HG03432 (cell line): ENCODE measurements around the gene CNDP2.

Source experiments
- ATAC-seq: cut with Tn5 transposase; IDR thresholded peaks from one replicate; pipeline ENCODE4 v1.9.1; 2021; ENCODE audit warnings: mild to moderate bottlenecking, moderate library complexity; ENCODE audit not compliant: unreplicated experiment

CNDP2 gene

DNA sequence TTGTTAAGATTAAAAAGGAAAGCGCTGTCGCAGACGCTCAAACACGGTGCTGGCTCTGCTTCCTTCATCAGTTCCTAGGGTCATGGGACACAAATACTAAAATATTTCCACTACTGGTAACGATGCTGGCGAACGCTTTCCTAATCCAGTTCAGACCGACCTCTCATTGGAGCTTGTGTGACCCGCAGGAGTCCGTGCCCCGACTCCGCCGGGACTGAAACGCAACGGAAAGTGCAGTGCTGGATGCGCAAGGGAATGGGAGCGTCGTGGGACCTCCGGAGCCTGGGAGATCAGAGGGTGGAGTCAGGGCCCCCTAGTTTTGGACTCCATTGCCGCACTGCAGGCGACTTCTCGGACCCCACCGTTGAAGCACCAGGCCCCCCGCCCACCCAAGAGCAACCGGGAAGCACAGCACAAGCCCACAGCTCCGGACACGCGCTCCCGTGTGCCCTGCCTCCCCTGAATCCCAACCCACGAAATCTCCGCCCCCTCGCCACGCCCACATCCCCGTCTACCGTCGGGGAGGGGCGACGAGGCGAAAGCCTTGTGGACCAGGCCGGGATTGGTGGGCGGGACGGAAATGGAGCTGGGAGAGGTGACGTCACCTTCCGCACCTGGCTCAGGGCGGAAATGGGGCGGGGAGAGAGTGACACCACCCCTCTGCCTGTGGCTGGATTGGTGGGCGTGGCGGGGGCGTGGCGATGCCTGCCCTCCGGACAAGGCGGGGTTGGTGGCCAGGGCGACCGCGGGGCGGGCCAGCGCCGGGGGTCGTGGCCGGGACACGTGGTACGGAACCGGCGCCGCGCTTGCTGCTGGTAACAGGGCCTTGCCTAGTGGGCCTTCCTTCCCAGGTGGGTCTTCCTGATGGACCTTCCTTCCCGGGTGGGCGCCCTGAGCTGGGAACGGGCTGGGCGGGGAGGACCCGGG lies at the start of gene CNDP2:
Gene CNDP2 (plus strand): TSS at position 783 of the 927 bp plus-strand sequence. CDS start 3,611 bp downstream, outside the sequence.
- peak; percentile 82 for ATAC-seq

DNA sequence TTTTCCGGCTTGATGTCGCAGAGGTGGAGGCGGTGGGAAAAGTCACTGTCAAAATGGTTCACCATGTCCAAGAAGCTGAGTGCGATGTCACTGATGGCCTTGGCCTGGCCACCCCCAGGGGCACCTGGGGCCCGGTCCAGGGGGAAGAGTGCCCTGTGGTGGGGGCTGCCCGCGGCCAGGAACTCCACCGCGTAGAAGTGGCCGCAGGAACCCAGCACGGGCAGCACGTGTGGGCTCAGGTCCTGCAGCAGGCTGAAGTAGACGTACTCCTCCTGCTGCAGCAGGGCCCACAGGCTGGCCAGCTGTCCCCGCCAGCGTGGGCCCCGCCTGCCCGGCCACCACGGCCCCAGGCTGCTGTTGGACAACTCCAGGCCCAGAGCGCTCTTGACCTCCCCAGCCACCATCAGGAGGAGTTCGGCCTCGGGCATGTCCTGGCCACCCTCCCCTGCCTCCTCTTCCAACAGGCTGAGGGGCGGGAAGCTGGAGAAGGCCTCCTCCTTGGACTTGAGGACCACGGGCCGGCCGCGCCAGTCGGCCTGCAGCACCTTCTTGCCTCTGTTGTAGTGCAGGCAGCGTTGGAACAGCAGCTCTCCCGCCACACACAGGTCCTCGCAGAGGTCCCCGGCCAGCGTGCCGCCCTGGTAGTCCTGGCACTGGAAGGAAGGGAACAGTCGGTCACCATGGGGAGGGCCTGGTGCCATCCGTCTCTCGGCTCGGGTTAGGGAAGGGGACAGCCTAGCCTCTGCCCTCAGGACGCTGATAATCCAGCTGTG lies 49.3 kb upstream of the CNDP2 start:
- no peak for ATAC-seq

DNA sequence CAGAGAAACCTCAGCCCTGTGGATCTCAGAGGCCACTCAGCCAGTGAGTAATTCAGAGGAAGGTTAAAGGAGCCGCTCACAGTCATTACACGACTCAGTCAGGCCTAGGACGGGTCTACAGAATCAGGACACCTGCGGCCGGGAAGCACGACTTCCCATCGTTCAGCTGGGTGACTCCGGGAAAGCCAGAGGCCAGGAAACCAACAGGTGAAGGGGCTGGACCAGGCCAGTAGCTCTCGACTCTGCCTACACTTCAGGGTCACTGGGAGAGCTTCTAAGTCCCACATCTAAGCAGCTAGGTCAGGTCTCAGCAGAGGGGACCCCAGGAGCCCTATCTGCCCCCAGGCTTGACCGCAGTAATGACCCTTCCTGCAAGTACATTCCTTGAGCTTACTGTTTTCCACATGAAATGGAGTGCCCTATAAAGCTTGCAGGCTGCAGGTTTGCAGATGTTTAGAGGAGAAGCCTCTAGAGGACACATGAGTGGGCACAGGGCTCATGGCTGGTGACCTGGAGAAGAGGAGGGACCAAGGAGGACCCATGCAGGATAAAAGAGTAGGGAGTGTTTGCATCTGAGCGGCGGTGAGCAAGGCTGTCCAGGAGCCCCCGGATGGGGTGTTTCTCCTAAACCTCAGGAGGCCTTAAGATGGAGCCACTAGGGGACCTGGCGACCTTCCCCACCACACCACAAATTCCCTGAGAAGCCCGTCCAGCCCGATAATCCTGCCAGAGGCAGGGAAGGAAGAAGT lies 48.6 kb upstream of the CNDP2 start:
- ATAC-seq, result no peak

DNA sequence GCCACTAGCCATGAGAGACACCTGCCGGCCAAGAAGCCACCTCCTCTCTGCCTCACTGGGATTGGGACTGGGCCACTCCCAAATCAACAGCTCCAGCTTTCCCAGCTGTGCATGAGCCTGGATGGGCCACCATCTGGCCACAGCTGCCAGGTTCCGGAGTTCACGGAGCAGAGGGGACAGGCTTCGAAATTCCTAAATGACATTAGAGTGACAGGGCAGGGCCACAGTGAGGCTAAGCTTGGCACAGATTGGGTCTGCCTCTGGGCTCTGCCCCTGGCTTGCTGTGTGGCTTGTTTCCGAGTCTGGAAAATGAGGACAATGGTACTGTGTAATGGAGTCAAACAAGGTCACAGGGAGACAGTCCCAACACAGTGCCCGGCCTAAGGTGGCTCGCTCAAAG lies 45.5 kb upstream of the CNDP2 start:
- no peak for ATAC-seq

DNA sequence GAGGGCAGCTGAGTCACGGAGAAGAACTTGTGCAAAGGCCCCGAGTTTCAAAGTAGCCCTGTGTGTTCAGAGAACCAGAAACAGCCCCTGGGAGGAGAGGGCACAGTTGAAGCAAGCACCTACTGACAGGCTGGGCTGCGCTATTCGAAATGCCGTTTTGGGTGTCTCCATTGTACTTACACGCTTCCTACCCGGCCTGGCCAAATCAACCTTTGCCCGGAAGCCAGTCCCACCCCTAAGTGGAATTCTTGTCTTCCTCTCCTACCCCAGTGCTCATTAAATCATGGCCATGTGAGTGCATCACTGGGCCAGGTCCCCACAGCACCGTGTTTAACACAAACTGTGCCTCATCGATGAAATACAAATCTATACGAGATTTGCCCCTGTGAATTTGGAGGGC lies 45.0 kb upstream of the CNDP2 start:
- ATAC-seq, result no peak

DNA sequence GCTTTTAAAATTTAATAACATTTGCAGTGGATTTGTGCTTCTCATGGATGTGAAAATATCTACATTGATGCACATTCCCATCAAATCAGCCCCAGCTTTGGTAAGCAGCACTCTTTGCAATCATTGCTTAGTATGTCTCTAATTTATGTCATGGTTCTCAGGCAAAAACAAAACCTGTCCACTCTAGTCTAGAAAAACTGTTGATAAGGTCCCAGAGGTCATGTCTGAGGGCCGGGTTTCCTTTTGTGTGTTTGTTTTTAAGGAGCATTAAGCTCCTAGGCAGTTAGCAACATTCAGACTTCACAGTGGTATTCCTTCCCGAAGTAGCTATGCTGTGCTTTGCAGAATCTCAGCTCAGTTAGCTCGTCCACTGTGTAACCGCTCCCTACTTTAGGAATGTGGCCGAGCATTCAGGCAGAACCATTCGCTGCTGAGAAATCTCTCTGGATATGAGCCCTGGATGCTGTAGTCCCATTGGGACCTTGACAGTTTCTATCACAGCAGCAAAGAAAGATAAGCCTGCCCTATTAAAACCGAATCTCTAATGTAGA lies 43.1 kb upstream of the CNDP2 start:
- no peak for ATAC-seq

DNA sequence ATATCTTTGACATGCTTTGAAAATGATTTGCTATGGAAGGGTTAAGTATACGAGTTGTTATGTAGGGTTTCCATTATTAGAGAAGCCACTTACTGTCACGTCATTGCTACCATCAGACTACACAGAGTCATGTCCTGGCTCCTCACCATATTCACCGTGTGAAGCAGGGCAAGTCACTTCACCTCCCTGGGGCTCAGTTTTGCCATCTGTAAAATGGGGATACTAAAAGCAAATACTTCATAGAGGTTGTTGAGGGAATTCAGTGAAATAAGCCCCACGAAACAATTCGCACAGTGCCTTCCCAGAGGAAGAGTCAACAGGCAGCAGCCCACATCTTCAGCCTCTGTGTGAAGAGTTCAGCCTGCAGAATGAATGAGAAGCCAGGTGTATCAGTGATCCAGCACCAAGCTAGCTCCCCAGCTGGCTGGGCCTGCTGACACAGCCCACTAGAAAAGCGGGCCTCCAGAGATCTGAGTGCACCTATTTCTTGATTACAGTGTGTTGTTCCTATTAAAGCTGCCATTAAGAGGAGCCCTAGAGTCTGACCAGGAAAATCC lies 42.4 kb upstream of the CNDP2 start:
- ATAC-seq, result no peak

DNA sequence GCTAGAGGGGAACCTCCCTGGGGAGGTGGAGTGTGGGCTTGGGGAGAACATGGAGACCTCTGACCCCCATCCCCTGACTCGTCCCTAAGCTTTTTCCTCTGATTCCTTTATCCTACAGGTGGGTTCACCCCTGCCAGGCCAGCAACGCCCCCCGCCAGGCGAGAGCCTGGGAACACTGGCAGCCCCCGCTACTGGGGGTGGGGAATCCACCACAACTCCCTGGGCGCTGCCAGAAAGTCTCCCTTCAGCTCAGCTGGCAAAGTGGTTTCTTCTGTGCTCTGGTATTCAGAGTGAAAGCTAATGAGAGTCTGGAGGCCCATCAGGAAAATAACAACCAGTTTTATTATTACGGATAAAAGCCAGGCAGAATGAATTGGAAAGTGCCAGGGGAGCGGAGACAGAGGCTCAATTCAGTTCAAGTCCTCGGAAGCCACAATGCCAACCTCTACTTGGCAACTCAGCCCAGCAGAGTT lies 41.8 kb upstream of the CNDP2 start:
- ATAC-seq, result no peak

DNA sequence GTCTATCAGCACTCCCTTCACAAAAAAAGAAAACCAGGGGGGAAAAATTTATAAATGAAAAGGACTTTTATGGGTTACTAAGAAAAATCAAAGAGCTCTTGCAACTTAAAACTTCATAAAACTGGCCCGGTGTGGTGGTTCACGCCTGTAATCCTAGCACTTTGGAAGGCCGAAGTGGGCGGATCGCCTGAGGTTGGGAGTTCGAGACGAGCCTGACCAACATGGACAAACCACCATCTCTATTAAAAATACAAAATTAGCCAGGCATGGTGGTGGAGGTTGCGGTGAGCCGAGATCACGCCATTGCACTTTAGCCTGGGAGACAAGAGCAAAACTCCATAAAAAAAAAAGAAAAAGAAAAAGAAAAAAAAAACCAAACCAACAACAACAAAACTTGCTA lies 40.8 kb upstream of the CNDP2 start:
- no peak for ATAC-seq

DNA sequence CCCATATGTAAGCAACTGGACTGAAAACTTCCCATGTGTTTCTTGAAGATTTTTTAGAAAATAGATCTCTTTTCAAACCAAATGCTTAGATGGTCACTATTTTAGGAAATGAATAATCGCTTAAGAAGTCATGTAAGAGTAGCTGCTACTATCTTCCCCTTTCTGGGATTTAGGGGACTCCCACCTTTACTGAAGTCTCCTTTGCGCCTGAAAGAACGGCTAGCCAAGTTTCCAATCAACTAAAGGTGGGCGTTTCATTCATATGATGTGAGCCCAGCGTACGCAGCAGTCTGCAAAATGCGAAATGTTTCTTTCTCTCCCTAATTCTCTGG lies 40.2 kb upstream of the CNDP2 start:
- no peak for ATAC-seq

DNA sequence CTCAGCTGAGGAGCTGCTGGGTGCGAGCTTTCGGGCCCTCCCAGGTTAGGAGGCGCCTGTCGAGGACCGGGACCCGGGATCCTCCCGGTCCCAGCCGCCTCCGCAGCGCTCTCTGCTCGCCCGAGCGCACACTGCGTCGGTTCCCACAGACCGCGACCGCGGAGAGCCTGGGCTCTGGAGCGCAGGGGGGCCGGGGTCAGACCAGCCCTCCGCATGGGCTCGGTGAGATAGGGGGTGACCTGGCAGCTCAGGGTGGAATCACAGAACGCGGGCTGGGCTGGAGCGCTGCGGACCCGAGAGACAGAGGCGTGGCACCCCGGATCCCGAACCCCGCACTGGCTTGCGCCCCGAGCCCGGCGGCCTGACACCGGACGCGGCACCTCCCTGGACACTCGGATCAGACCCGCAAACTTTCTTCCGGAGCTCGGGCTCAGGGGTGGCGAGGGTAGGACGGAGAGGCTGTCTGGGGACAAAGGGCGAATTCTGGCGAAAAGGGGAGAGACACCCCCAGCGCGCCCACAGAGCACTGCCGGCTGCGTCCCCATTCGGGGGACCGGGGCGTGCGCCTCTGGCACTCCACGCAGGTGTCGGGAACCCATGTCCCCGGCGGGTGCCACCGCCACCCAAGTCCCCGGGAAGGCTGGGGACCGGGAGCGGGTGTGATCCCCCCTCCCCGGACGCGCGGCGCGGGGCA lies 39.7 kb upstream of the CNDP2 start:
- no peak for ATAC-seq

DNA sequence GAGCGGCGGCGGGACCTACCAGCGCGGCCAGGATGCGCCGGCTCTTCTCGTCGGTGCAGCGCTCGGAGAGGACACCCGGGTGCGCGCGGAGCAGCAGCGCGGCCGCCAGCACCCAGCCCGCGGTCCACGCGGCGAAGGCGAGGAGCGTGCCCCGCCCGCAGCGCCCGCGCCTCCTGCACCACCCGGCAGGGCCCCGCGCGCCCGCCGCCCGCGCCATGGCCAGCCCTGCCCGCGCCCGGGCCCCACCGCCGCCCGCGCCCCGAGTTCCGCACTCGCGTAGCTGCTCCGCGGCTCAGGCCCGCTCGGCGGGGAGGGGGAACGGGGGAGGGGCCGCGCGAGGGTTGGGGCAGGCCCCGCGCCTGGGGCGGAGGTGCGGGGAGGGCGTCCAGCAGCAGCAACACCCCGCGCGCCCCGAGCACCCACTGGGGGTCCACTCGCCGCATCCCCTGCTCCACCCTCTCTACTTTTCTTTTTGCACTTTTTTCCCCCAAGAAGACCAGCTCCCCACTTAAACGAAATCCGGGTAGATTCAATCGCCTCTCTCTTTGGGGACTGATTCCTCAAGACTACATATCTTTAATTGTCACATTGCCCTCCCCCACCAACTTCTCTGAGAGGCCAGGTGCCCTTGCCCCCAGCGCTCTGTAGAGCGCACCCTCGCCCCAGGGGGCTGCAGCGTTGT lies 39.0 kb upstream of the CNDP2 start, which contains the start of gene DIPK1C:
Gene DIPK1C (minus strand): TSS at position 266 of the 682 bp plus-strand sequence. CDS start 49 bp downstream, at position 217.
- ATAC-seq, result no peak

DNA sequence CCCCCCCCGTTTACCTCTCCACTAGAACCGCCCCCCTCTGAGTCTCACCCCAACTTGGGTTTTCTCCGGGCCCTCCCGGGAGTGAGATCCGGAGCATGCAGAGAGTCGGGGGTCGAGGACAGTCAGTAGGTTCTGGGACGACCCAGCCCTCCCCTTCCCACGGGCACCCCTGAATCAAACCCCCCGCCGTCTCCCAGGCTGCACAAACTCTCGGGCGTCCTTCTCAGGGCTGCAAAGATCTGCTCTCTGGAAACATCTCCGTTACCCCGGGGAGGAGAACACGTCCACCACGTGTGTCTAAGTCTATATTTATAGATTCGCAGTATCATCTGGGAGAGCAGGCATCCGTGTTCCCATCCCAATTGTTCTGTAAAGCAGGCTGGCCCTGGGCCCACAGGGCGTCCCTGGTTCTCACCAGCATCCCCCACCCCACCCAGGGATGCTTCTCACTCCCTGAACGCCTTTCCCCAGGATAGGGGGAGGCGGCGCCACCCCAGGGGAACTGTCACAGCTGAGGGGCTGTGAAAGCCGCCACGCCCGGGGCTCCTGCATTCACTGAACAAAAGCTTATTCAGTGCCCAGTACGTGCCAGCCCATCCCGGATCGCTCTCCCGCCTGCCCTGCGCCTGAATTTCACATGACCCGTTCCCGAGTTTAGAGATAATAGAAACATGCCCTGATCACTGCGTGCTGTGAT lies 38.3 kb upstream of the CNDP2 start:
- ATAC-seq, result no peak

DNA sequence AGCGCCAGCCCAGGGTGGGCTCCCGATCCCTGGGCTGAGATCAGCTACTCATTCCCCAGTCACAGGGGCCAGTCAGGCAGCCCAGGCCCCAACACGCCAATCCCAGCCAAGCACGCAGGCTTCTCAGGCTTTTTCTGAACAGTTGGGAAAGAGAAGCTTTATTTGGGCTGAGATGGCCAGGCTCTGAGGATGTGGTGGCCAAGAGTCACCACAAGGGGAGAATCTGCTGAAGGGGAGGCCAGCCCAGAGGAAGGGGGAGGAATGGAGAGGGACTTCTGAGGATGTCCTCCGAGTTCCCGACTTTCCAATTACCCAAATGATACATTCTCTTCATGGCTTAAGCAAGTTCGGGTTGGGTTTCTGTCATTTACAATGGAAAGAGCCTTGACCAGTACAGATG lies 36.3 kb upstream of the CNDP2 start:
- no peak for ATAC-seq

DNA sequence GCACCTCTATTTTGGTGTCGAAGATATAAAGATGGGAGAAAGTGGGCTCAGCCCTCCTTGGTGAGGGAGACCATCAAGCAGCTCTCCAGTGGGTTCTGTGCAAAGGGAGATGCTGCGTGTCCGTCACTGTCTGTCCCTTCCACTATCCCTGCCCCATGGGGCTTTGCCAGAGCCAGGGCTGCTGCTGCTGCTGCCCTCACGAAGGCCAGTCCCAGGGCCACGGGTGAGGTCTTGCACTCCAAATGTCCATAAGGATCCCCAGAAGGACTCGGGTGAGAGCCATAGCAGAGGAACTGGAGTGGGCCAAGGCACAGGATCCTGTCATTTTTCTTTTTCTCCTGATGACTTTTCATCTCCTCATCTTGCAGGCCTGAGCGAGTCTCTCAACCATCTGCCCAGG lies 35.3 kb upstream of the CNDP2 start:
- no peak for ATAC-seq

DNA sequence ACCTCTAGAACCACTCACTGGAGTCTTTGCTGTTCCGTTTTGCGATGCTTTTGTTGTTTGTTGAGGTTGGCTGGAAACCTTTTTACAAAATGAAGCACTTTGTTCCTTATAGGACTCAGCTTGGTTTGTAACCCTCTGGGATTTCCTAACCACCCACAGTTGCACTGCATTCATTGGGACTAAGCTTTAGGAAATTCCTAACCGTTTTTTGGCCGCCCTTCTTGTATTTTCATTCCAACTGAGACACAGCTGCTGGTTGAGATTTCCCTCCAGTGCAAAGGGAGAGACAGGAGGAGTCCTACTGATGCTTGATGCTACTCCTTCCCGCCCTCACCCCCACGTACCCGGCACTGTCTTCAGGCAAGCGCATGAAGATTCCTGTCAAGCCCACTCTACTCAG lies 32.9 kb upstream of the CNDP2 start:
- no peak for ATAC-seq

DNA sequence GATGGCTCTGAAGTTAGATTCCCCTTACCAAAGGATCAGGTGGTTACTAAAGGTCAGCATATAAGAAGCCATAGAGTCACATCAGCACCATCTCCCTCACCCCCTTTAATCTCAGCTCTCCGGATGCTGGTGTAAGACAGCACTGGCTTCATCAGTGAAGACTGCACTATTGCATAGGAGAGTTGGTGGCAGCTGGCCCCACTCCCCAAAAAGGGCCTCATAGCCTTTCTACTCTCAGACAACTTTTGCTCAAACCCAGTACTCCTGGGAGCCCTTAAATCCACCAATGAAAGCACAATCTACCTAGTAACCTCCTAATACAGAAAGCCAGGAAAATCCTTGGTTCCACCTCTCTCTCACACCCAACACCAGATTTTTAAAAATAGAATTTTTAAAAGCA lies 32.2 kb upstream of the CNDP2 start:
- ATAC-seq, result no peak

DNA sequence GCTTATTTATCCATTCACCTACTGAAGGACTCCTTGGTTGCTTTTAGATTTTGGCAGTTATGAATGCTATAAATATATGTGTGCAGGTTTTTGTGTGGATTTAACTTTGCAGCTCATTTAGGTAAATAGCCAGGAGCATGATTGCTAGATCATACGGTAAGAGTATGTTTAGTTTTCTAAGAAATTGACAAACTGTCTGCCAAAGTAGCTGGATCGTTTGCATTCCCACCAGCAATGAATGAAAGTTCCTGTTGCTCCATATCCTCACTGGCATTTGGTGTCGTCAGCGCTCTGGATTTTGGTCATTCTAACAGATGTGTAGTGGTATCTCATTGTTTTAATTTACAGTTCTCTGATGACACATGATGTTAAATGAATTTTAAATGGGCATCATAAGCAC lies 30.4 kb upstream of the CNDP2 start:
- no peak for ATAC-seq

DNA sequence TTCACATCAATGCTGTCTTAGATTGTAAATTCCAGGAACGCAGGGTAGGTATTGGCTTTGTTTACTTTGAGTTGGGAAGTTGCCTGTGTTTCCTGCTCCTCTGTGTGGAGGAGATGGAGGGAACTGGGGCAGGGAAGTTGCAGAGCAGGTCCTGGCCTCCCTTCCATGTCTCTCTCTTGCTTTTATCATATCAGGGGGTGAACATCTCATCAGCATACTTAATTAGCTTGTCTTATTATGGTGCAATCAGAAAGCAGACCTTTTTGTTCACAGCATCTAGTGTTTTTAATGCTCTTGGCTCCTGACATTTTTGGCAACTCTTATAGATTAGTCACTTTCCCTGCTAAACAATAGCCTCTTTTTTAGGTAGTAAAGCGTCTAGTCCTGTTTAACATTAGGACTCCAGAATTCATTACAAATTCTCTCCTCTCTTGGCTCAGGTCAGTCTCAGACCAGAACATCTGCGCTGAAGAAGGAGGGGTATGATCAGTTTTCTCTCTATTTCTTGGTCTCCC lies 27.6 kb upstream of the CNDP2 start:
- ATAC-seq, result no peak
